G401 (cell line): ENCODE measurements around the gene CDY2A. TPM values are rescaled to one million over a fixed set of nuclear protein-coding genes. Genes with fewer than 3 reads are reported as not detected.
"Not testable (repeated sequence)": the region's sequence is repeated elsewhere in the genome, so short reads cannot be mapped to it uniquely, and the experiment has no call there.

Experiments
- DNase-seq: peaks from one replicate; pipeline ENCODE4 v3.0.0-alpha.2; 2015; ENCODE audit warnings: low spot score
- in situ Hi-C: cut with HindIII; loops from 2 replicates; pipeline ENCODE4 v1.10.0; 2016; ENCODE audit warnings: low sequenced_read_pairs, mixed read lengths
- total RNA-seq: library from RNA; depleted of rRNA; stranded (reverse); fragments of >200 nt; shearing (Covaris generic); gene quantifications from 2 replicates; pipeline ENCODE4 v1.2.3, GENCODE V29; 2014; rRNA removed

CDY2A gene
- total RNA-seq = not detected in 2 replicates

GRCh38 chrY:18025487-18025886, at the start of gene CDY2A:
TSS of gene CDY2A (plus strand) at chrY:18025787. CDS start at chrY:18026115, 328 bp downstream.
- in situ Hi-C loops, DNase-seq: not testable (repeated sequence)

- DNase-seq, in situ Hi-C loops: not testable (repeated sequence)
These were observed 28.0 kb upstream of the CDY2A start for GRCh38 chrY:17997586-17997985.

GRCh38 chrY:17998266-17998665, 27.3 kb upstream of the CDY2A start:
- in situ Hi-C loops = not testable (repeated sequence)

GRCh38 chrY:18023897-18024296, 1.7 kb upstream of the CDY2A start:
- in situ Hi-C loops, DNase-seq: not testable (repeated sequence)

More at GRCh38 chrY:17998266-17998665, 27.3 kb upstream of the CDY2A start:
- DNase-seq = not testable (repeated sequence)

- in situ Hi-C loops, DNase-seq: not testable (repeated sequence)
These were observed 3.3 kb downstream of the CDY2A start for GRCh38 chrY:18028845-18029244.

- in situ Hi-C loops, DNase-seq: not testable (repeated sequence)
These were observed 4.6 kb downstream of the CDY2A start for GRCh38 chrY:18030178-18030577.

- DNase-seq, in situ Hi-C loops: not testable (repeated sequence)
These were observed 8.7 kb downstream of the CDY2A start for GRCh38 chrY:18034100-18034814.

GRCh38 chrY:18034864-18035263, 9.3 kb downstream of the CDY2A start:
- DNase-seq, in situ Hi-C loops: not testable (repeated sequence)

- DNase-seq, in situ Hi-C loops: not testable (repeated sequence)
These were observed 19.4 kb downstream of the CDY2A start for GRCh38 chrY:18044990-18045389.

GRCh38 chrY:18048149-18049040, 22.8 kb downstream of the CDY2A start:
- DNase-seq, in situ Hi-C loops: not testable (repeated sequence)

- DNase-seq, in situ Hi-C loops: not testable (repeated sequence)
These were observed 23.5 kb downstream of the CDY2A start for GRCh38 chrY:18049061-18049460.

GRCh38 chrY:18056473-18056872, 30.9 kb downstream of the CDY2A start:
- in situ Hi-C loops, DNase-seq: not testable (repeated sequence)

- in situ Hi-C loops = not testable (repeated sequence)
These were observed 47.9 kb downstream of the CDY2A start for GRCh38 chrY:18073464-18073863.

More at GRCh38 chrY:18073464-18073863, 47.9 kb downstream of the CDY2A start:
- not testable (repeated sequence) for DNase-seq

Other genes starting within 250 kb of the CDY2A start
- gene CDY2B, start 145.6 kb upstream of the CDY2A start, total RNA-seq = not detected in 2 replicates